Right ventricle myocardium inferior (tissue), 1 donor: ENCODE results near the gene TGFB2. TPM values are rescaled to one million over a fixed set of nuclear protein-coding genes. Genes with fewer than 3 reads are reported as not detected.

Experiments used
- ATAC-seq: fragments of 200-7000 bp; cut with Tn5 transposase; one replicate; pipeline ENCODE4 v1.9.1; 2020; ENCODE audit warnings: mild to moderate bottlenecking, moderate library complexity
- DNase-seq: peaks from one replicate; pipeline ENCODE4 v3.0.0; 2021; ENCODE audit errors: missing footprints
- intact Hi-C: fragments of 100-400 bp; cut with DNase I; formaldehyde crosslinking; loops from one replicate; pipeline ENCODE4 v1.11.0; 2022
- total RNA-seq: library from RNA; stranded (reverse); fragmentation: NEBNext Ultra II Directional; extraction: Animal tissue kit (Norgen Biotek cat#: 25700); gene quantifications from one replicate; pipeline ENCODE4 v1.2.1, GENCODE V29; 2021
- donor health status: DM: no; HTN: yes; CAD: no; lungs with severe emphysema.

The TGFB2 gene
- total RNA-seq, 1 donor from 2014 or later = 1.6 TPM

DNA sequence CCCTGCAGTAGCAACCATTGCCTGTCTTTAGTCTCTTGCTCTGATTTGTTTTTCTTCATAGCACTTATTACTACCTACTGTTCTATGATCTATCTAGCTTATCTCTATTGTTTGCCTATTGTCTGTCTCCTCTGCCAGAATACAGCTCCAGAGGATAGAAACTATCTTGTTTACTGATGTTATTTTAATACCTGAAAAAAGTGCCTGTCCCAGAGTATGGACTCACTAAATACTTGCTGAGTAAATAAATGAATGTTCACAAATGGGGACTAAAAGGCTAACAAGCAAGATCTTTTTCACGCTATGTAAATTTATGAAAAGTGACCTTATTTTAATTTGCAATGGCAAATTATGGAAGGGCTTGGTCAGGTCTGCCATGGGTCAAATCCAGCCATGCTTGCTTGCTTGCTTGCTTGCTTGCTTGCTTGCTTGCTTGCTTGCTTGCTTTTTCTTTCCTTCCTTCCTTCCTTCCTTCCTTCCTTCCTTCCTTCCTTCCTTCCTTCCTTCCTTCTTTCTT, 145.3 kb downstream of the TGFB2 start:
- intact Hi-C loops = no loop called here
- ATAC-seq (no peak), DNase-seq (no peak)

DNA sequence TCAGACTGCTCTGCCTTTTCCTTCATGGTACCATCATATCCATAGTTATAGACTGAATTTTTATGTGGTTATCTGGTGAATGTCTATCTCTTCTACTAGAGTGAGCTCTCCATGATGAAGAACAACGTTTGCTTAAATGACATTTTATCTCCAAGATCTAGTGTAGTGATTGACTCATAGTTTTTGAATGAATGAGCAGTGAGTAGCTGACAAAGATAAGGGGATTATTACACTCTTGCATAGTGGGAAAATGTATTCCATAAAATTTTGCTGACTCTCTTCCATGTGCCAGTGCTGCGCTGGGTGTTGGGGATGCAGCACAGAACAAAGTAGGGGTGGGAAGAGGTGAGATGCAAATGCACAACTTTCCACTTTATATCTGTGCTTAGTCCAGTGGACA, 147.7 kb downstream of the TGFB2 start:
- intact Hi-C loops = no loop called here

DNA sequence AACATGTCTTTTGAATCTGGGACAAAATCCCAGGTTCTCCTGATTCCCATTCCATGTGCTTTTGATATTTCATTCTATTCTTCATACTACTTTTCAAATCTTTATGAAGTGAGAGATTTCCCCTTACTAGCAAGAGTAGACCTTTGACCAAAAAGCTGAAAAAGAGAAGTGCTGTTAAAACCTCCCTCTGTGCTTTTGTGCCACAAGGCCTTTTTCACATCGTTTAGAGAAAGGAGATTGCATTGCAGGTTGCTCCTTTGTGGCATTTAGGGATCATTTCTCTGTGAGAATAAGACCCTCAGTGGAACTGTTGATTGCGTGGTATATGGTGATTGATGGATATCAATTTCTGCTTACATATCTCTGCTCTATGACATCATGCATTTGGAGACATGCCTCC, 148.8 kb downstream of the TGFB2 start:
- intact Hi-C loops = no loop called here
- DNase-seq = no peak
- ATAC-seq = no peak

More for the DNA sequence above, 147.7 kb downstream of the TGFB2 start:
- DNase-seq = no peak
- ATAC-seq = no peak

Other genes starting within 250 kb of the TGFB2 start
- 21.9 TPM for gene RRP15, start 60.0 kb upstream of the TGFB2 start, total RNA-seq